IPS-NIHi7 (cell line): ENCODE measurements around the gene LTBP2.

Experiments used
- DNase-seq: peaks from one replicate; pipeline ENCODE4 v3.0.0; 2012; ENCODE audit warnings: mixed read lengths; ENCODE audit errors: extremely low spot score

Gene LTBP2

DNA sequence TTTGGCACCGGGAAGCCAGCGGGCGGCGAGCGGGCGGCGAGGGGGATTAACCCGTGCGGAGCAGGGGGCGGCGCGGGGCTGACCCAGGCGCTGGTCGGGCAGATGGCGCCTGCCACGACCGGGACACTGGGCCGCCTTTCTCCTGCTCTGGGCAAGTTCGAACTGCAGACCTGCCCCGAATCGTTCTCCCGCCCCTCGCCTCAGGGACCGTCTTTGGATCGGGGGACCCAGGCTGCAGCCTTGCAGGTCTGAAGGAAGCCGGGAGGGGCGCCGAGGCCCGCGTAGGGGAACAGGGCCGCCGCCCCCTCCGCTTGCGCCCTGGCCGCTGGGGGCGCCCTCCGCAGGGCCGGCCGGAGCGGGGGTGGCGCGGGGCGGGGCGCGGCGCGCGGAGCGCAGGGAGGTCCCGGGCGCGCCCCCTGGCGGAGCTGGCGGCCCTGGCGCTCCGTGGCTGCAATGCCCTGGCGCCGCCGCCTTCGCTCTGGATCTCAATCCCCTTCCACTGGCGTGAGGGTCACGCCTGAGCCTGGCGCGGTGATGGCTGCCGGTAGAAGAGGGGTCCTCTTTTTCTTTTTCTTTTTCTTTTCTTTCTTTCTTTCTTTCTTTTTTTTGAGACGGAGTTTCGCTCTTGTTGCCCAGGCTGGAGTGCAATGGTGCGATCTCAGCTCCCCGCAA lies 449 bp upstream of the LTBP2 start:
- DNase-seq: peak; percentile 88

DNA sequence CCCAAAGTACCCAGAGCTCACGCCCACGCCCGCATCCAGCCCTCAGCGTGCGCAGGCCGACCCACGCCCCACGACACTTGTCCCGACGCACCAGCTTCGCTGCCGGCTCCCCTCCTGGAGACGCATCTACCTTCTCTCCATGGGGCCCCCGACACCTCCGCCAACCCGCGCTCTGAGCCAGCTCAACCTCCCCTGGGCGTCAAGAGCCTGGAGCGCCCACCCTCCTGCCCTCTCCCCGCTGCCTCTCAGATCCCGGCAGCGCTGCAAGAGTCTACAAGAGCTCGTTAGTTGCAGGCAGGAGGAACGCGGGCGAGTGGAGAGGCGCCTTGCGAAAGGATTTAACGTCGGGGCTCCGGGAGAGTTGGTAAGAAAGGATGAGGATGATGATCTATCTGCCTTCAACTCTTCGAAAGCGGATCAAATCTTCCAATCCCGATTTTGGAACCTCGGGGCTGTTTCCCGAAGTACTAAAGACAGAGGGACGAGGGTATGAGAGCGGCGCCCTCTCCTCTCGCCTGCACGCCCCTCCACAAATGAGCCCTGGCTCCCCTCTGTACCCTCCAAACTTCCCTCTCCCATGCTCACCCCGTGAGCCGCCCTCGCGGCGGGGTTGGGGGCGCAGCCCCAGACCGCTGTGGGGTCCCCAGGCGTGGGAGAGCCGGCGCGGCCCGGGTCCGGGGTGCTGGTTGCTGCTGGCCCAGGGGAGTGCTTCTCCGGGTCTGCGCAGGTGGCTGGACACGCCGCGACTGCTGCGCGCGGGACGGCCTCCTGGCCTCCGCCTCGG lies 979 bp downstream of the LTBP2 start:
- DNase-seq: no peak

GRCh38 chr14:74610199-74610865 lies 1.7 kb downstream of the LTBP2 start:
- no peak for DNase-seq

GRCh38 chr14:74609721-74610120 lies 2.3 kb downstream of the LTBP2 start:
- no peak for DNase-seq

DNA sequence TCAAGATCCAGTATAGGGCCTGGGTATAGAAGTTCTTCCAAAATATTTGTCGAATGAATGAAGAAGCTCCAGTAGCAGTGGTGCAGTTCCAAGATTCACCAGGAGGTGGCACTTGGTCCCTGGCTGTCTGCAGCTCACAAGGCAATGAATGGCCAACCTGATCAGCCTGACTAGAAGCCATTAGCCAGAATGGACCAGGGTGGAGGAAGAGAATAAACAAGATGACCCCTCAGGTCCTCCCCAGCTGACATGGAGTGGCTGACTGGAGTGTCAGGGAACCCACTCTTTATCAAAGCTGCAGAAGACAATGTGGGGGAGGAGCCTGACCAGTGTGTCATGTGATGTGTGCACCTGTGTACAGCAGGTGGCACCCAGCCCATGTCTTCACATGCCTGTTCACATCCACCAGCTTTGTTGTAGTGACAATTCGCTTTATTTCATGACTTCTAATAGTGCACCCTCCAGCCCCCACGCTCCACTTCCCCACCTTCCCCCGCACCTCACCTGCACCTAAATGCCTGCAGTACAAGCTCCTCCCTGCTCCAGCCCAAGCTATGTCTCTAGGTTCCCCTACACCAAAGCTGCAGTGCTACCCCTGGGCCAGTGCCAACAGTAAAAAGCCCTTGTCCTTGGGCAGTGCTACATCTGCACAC lies 3.0 kb downstream of the LTBP2 start:
- peak; percentile 72 for DNase-seq

GRCh38 chr14:74606727-74607126 lies 5.3 kb downstream of the LTBP2 start:
- DNase-seq: no peak

DNA sequence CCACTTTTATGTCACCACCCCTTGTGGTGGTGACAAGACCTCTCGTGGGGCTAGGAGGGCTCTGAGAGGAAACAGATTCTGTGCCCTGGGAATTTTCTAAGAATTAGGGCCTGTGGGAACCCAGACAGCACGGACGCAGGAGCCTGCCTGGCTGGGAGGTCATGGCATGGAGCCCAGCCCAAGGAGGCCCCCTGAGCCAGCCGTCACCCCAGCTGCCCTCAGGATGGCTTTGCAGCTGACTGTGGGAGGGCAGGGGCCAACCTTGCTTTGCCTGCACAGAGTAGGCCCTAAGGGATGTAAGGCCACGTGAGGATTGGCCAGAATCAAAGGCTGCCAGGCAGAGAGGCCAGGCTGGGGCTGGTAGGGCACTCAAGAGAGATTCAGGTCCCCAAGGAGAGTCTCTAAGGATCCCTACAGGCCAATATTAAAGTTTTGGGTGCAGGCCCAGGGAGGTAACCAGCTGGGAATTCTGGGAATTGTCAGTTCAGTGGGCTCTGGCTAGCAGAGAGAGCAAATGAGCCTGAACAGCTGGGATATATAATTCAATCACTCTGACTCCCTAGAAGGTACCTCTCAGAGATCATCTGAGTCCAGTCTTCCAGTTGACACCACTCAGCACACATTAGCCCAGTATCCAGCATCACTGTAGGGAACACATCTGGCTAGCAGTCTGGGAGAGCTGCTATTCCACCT lies 6.4 kb downstream of the LTBP2 start:
- no peak for DNase-seq

DNA sequence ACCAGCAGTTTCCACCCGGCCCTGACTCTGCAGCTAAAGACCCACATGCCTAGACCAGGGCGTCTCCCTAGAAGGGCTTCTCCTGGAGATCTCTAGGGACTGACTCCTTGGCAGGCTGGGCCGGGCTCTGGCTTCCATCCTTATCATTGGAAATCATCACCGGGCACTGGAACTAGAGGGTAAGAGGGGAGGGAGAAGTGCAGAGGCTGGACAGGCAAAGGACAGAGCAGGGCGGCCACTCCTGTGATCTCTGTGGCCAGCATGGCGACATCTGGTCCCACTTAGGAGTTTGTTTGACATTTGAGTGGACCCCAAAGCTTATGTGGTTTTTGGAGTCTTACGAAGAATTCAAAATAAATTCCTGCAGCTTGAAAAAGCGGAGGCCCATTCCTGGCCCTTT lies 7.1 kb downstream of the LTBP2 start:
- no peak for DNase-seq

DNA sequence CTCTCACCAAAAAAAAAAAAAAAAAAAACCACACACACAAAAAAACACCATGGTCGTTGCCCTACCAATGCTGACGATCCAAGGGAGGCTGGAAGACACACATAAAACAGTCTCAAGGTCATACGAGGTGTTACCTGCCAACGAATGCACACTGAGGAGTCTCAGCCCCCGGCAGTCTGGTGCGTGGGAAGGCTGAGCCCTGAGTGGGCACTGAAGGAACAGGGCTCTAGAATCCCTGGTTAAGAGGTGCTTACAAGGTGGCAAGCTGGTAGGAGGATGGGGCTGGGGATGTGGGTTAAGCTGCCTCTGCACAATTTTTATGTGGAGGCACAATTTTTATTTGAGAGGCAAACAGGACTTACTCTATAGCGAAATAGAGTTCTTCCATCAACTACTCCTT lies 7.9 kb downstream of the LTBP2 start:
- DNase-seq: no peak

GRCh38 chr14:74601982-74602381 lies 10.1 kb downstream of the LTBP2 start:
- DNase-seq: no peak

- no peak for DNase-seq
Observed at GRCh38 chr14:74599946-74600345, 12.1 kb downstream of the LTBP2 start.

DNA sequence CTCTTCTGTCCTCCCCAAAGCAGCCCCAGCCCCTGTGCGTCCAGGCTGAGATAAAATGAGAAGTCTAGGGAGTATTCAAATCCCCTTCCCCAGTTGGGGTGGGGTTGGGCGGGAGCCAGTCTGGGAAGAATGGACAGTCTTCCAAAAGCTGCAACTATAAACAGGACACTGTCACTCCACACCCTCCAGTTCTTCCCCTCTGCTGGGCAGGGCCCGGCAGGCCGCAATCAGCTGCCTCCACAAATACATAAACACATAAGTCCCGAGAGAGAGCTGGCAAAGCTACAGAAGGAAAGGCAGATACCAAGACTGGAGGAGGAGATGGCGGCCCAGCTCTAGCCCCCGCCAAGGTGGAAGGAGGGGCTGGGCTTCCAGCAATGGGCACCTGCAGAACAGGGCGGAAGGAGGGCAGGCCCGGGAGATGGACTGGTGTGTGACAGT lies 12.7 kb downstream of the LTBP2 start:
- no peak for DNase-seq

GRCh38 chr14:74596741-74597450 lies 15.1 kb downstream of the LTBP2 start:
- no peak for DNase-seq

DNA sequence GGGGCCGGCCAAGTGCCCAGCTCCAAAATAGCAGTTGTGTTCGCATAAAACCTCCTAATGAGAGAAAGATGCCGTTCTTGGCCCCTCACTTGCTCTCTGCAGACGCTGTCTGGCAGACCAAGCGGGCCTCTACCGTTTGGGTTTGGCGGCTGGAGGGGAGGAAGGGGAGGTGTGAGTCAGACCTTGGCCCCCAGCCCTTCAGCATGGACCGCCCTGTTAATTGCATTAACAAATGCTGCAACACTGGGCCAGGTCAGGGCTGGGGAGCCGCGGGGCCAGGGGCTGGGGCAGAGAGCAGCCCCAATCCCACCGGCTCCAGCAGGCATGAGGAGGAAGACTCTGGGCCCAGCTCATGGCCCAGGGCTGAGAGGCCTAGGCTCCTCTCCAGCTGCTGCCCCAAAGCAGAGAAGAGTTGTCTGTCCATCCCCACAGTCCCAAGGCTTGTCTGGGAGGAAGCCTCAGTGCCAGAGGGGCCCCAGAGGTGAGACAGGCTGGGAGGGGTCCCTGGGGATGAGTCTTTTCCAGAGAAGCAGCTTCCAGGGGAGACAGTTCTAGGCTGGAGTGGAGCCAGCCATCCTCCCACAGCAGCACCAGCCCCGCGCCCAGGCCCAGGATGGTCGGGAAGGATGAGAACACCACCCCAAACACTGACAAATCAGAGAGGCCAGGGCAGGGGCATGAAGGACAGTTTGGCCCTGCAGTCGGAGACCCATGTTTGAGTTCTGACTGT lies 16.9 kb downstream of the LTBP2 start:
- no peak for DNase-seq

DNA sequence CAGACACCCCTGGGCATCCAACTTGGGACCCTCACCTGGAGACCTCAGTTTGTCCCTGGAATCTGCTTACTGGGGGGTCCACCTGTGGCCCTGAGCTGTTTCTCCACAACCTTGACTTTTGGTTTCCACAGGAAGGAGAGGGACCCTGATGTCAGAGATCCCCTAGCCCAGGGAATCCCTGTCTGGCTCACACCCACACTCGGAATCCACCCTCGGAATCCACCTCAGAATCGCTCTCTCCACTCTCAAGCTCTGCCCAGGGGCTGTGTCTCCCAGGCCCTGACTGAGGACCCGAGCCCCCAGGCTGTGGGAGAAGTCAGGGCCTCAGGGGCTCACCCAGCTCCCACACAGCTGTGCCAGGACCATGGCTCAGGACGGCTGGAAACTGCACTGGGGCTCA lies 17.4 kb downstream of the LTBP2 start:
- no peak for DNase-seq

DNA sequence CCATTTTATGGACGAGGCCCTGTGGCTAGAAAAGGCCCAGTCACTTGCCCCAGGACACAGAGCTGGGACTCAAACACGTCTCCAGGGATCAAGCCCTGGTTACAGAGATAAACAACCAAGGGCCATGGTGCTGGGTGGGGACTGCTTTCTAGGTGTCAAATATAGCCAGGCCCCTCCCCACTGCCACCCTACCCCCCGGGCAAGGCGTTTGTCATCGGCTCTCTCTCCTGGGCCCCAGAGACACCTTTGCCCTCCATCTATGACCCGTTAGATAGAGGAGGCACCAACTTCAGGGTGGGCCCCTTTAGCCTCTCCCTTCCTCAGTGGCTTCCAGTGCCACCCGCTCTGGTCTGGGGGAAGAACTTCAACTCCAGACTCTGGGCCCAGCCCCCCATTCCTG lies 18.0 kb downstream of the LTBP2 start:
- no peak for DNase-seq

DNA sequence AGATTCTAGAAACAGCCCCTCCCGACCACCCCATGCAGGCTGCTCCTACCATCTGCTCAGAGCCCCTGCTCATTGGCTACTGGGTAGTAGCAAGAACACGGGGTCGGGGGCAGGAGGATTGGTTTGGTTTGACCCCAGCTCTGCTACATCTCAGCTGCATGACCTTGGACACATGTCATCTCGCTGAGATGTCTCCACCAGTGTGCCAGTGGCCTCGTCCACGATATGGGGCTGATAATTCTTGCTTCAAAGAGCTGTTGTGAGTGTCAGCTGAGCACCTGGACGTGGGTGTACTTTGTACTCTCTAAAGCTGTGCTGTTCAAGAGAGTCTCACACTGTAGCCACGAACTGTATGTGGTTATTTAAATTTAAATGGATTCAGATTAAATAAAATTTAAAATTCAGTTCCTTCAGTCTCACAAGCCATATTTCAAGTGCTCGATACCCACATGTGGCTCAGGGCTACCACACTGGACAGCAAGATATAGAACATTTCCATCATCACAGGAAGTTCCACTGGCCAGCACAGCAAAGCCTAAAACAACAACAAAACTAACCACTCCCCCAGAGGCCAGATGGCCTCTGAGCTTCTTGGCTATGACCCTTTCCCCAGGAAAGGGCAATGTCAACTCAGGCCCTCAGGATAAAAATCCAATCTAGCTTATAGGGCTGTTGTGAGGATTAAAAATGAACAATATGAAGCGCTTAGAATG lies 18.6 kb downstream of the LTBP2 start:
- DNase-seq: no peak

GRCh38 chr14:74592476-74593201 lies 19.4 kb downstream of the LTBP2 start:
- no peak for DNase-seq

- DNase-seq: no peak
Observed at GRCh38 chr14:74591899-74592298, 20.1 kb downstream of the LTBP2 start.
